Naive B cell (primary cell): Measurements from ENCODE around the gene PDE8A. TPM values are rescaled to one million over a fixed set of nuclear protein-coding genes. Genes with fewer than 3 reads are reported as not detected.
"Not testable (repeated sequence)": the region's sequence is repeated elsewhere in the genome, so short reads cannot be mapped to it uniquely, and the experiment has no call there.

Source experiments
- ATAC-seq, 2 donors: fragments of 150-1000 bp; cut with Tn5 transposase; 2 replicates each; pipeline ENCODE4 v1.10.0; 2021; ENCODE audit warnings: low read depth in 2 of 2, mild to moderate bottlenecking in 2 of 2, moderate library complexity in 2 of 2
- DNase-seq: peaks from one replicate; pipeline ENCODE4 v3.0.0; 2022
- H3K27ac Mint-ChIP-seq, 6 donors: one replicate each; pipeline ENCODE4 v1.8.0; 2020 to 2022; ENCODE audit warnings: mild to moderate bottlenecking in 6 of 6, mixed read lengths in 6 of 6, moderate library complexity in 5 of 6, inconsistent platforms in 2 of 6
- H3K27me3 Mint-ChIP-seq, 3 donors: one replicate each; pipeline ENCODE4 v1.8.0; 2021 to 2022; ENCODE audit warnings: mixed read lengths in 3 of 3, mild to moderate bottlenecking in 1 of 3
- H3K36me3 Mint-ChIP-seq, 2 donors: one replicate each; pipeline ENCODE4 v1.8.0; 2020 to 2022; ENCODE audit warnings: mixed read lengths in 2 of 2, inconsistent platforms in 1 of 2, mild to moderate bottlenecking in 1 of 2
- H3K4me1 Mint-ChIP-seq, 3 donors: one replicate each; pipeline ENCODE4 v1.8.0; 2020 to 2022; ENCODE audit warnings: mixed read lengths in 3 of 3, inconsistent platforms in 1 of 3, mild to moderate bottlenecking in 1 of 3, moderate library complexity in 1 of 3
- H3K4me3 Mint-ChIP-seq, 8 donors: one replicate each; pipeline ENCODE4 v1.8.0; 2020 to 2022; ENCODE audit warnings: mild to moderate bottlenecking in 8 of 8, mixed read lengths in 8 of 8, moderate library complexity in 8 of 8, inconsistent platforms in 2 of 8
- H3K9me3 Mint-ChIP-seq, 7 donors: one replicate each; pipeline ENCODE4 v1.8.0; 2020 to 2022; ENCODE audit warnings: mixed read lengths in 7 of 7, mild to moderate bottlenecking in 5 of 7, inconsistent platforms in 2 of 7, moderate library complexity in 1 of 7
- polyA plus RNA-seq, 6 donors: library from polyadenylated mRNA; unstranded; fragments of 300-500 nt; fragmentation: Illumina TruSeq; gene quantifications; one replicate each; pipeline ENCODE4 v1.2.3, GENCODE V29; 2021; ENCODE audit warnings: low read depth in 6 of 6

The PDE8A gene
- polyA plus RNA-seq, 6 donors from 2014 or later, result 3.1 to 6.5 (median 4.0) TPM

- H3K36me3 Mint-ChIP-seq, result no peaks in the 10 kb centered on the region
- peaks cover 5 to 27% (median 9%) of the 10 kb centered on the region in 7 donors for H3K9me3 Mint-ChIP-seq
- H3K27me3 Mint-ChIP-seq, result peaks cover 19 to 33% (median 23%) of the 10 kb centered on the region in 3 donors
- no peaks in the 10 kb centered on the region for H3K4me1 Mint-ChIP-seq
- no peak for DNase-seq
- ATAC-seq, result no peak
- no peak overlapping the region for H3K4me3 Mint-ChIP-seq
- H3K27ac Mint-ChIP-seq, result no peak overlapping the region
These were observed 175.7 kb downstream of the PDE8A start for GRCh38 chr15:85157344-85157743.

GRCh38 chr15:85162237-85162636 lies 180.6 kb downstream of the PDE8A start:
- H3K4me3 Mint-ChIP-seq, result peak overlapping the region in 1 of 8 donors; percentile 69
- peaks cover 5 to 47% (median 16%) of the 10 kb centered on the region in 7 donors for H3K9me3 Mint-ChIP-seq
- no peak overlapping the region for H3K27ac Mint-ChIP-seq
- H3K4me1 Mint-ChIP-seq, result no peaks in the 10 kb centered on the region
- DNase-seq (no peak), ATAC-seq (no peak)
- H3K27me3 Mint-ChIP-seq, result peaks cover 9 to 23% (median 12%) of the 10 kb centered on the region in 3 donors
- peaks cover 9 to 10% of the 10 kb centered on the region in 2 donors for H3K36me3 Mint-ChIP-seq

GRCh38 chr15:85164841-85165466 lies 183.3 kb downstream of the PDE8A start:
- peaks cover 0 to 10% (median 10%) of the 10 kb centered on the region in 3 donors for H3K4me1 Mint-ChIP-seq
- no peak for DNase-seq
- peaks cover 9 to 10% of the 10 kb centered on the region in 2 donors for H3K36me3 Mint-ChIP-seq
- peaks cover 5 to 47% (median 18%) of the 10 kb centered on the region in 7 donors for H3K9me3 Mint-ChIP-seq
- no peak overlapping the region for H3K4me3 Mint-ChIP-seq
- no peak overlapping the region for H3K27ac Mint-ChIP-seq
- no peak for ATAC-seq
- H3K27me3 Mint-ChIP-seq, result peaks cover 7 to 29% (median 20%) of the 10 kb centered on the region in 3 donors

DNA sequence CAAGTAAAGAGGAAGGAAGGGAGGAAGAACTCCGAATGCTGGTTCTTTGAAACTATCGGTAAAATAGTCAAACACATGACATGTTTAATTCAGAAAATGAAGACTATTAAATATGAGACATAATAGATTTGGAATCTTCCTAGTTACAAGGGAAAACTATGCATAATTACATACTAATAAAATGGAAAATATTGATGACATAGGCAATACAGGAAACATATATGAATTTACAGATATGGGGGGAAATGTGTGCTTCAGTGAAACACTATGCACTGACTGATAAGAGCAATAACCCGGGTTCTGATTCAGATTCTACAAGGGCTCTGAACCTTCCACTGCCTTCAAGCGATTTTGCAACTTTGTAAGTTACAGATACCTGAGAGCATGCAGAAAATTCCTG lies 185.9 kb downstream of the PDE8A start:
- H3K27me3 Mint-ChIP-seq, result peaks cover 33 to 48% (median 34%) of the 10 kb centered on the region in 3 donors
- ATAC-seq (no peak), DNase-seq (no peak)
- peaks cover 16 to 30% of the 10 kb centered on the region in 2 donors for H3K36me3 Mint-ChIP-seq
- H3K4me1 Mint-ChIP-seq, result peaks cover 0 to 10% (median 10%) of the 10 kb centered on the region in 3 donors
- peak overlapping the region in 1 of 8 donors; percentile 21 for H3K4me3 Mint-ChIP-seq
- peaks cover 14 to 46% (median 31%) of the 10 kb centered on the region in 7 donors for H3K9me3 Mint-ChIP-seq
- no peak overlapping the region for H3K27ac Mint-ChIP-seq

GRCh38 chr15:85168642-85169173 lies 187.1 kb downstream of the PDE8A start:
- peaks cover 0 to 10% (median 10%) of the 10 kb centered on the region in 3 donors for H3K4me1 Mint-ChIP-seq
- peak overlapping the region in 7 of 8 donors; percentile 22 to 71 (median 47) for H3K4me3 Mint-ChIP-seq

DNA sequence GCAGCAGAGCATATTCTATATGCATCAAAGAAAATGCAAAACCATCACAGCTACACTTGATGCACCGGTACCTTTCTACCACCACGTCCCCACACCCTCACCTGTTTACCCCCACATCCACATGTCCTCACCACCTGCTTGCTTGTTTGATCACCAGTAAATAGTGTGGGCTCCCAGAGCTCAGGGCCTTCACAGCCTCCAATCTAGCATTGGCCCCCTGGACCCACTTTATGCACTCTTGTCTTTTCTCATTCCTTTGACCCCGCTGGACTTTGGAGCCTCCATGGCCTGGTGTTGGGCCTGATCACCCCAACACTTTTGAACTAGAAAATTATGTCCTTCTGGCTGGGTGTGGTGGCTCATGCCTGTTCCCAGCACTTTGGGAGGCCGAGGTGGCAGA lies 190.1 kb downstream of the PDE8A start:
- Mint-ChIP-seq H3K4me1 (peaks cover 0 to 10% (median 10%) of the 10 kb centered on the region in 3 donors), H3K4me3 (peak overlapping the region in 1 of 8 donors; percentile 71), H3K27ac (no peak overlapping the region), H3K36me3 (peaks cover 6 to 25% of the 10 kb centered on the region in 2 donors), H3K9me3 (peaks cover 13 to 33% (median 27%) of the 10 kb centered on the region in 7 donors), H3K27me3 (peaks cover 29 to 75% (median 52%) of the 10 kb centered on the region in 3 donors)
- no peak for ATAC-seq
- no peak for DNase-seq

More at GRCh38 chr15:85168642-85169173, 187.1 kb downstream of the PDE8A start:
- Mint-ChIP-seq H3K27ac (no peak overlapping the region), H3K27me3 (peaks cover 34 to 53% (median 37%) of the 10 kb centered on the region in 3 donors), H3K36me3 (peaks cover 16 to 35% of the 10 kb centered on the region in 2 donors), H3K9me3 (peaks cover 14 to 42% (median 37%) of the 10 kb centered on the region in 7 donors)
- peak; percentile 14 for DNase-seq
- ATAC-seq, result peak; percentile 82 to 84

DNA sequence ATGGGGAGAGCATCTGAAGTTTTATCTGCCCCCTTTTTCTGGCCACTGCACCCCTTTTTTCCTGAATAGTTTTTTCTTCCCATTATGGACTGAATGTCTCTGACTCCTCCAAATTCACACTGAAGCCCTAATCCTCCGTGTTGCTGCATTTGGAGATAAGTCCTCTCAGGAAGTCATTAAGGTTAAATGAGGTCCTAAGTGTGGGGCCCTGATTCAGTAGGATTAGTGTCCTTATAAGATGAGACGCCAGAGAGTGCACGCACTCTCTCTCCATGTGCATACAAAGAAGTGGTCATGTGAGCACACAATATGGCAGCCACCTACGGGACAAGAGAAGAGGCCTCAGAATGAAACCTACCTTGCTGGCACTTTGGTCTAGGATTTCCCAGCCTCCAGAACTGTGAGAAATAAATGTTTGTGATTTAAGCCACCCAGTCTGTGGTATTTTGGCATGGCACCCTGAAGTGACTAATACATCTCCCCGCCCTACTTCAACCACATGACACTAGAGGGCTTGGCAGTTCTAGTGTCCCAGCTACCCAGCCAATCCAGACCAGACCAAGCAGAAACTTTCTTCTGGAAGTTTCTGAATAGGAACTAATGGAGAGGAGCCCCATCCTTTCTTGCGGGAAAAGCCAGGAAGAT lies 191.3 kb downstream of the PDE8A start:
- ATAC-seq, result no peak
- H3K36me3 Mint-ChIP-seq, result peaks cover 6 to 25% of the 10 kb centered on the region in 2 donors
- DNase-seq, result no peak
- H3K27me3 Mint-ChIP-seq, result peaks cover 28 to 69% (median 52%) of the 10 kb centered on the region in 3 donors
- no peak overlapping the region for H3K27ac Mint-ChIP-seq
- peaks cover 0 to 10% (median 9%) of the 10 kb centered on the region in 3 donors for H3K4me1 Mint-ChIP-seq
- H3K4me3 Mint-ChIP-seq, result peak overlapping the region in 1 of 8 donors; percentile 47
- peaks cover 13 to 33% (median 26%) of the 10 kb centered on the region in 7 donors for H3K9me3 Mint-ChIP-seq

DNA sequence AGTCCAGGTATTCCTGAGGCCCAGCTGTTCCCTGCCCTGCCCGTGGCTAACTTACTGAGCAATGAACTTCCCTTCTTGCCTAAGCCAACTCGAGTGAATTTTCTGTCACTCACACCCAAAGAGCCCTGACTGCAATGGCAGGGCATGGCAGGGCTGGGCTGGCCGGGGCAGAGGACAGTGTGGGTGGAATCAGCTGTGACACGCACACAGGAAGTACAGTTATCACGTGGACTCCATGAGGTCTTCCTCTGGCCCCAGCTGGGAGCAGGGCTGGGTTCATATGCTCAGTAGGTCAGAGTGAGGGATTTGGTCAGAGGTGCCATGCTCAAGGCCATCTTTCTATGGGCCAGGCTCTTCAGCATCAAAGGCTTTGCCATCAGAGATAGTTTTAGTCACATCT lies 192.0 kb downstream of the PDE8A start:
- H3K4me1 Mint-ChIP-seq, ATAC-seq, DNase-seq, H3K27ac Mint-ChIP-seq, H3K4me3 Mint-ChIP-seq: not testable (repeated sequence)
- Mint-ChIP-seq H3K36me3 (peaks cover 6 to 25% of the 10 kb centered on the region in 2 donors), H3K9me3 (peaks cover 13 to 33% (median 26%) of the 10 kb centered on the region in 7 donors), H3K27me3 (peaks cover 28 to 62% (median 52%) of the 10 kb centered on the region in 3 donors)

- DNase-seq (no peak), ATAC-seq (no peak)
- Mint-ChIP-seq H3K4me1 (no peaks in the 10 kb centered on the region), H3K27me3 (peaks cover 21 to 54% (median 52%) of the 10 kb centered on the region in 3 donors), H3K4me3 (peak overlapping the region in 1 of 8 donors; percentile 69), H3K9me3 (peaks cover 13 to 33% (median 26%) of the 10 kb centered on the region in 7 donors), H3K27ac (no peak overlapping the region), H3K36me3 (peaks cover 6 to 25% of the 10 kb centered on the region in 2 donors)
These were observed 192.9 kb downstream of the PDE8A start for GRCh38 chr15:85174521-85174920.

DNA sequence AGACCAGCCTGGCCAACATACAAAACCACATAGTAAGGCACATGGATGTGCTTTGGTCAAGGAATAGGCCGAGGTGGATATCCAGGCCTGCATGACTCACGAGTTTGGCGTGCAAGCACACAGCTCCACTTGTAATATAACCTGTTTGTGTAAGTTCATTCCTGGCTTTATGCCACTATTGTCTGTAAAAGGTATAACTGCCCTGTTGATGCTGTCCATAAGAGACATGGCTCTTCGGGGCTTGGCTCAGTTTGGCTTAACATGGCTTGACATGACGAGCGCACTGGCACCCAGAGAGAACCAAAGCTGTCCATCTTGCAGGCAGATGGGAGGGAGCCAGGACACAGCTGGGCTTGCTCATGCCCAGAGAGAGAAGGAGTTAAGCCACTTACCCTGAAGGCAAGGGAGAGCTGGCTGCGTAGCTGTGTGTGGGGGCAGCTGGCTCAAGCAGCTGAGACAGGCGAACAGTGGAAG lies 195.4 kb downstream of the PDE8A start:
- H3K36me3 Mint-ChIP-seq, H3K27ac Mint-ChIP-seq, DNase-seq, ATAC-seq, H3K4me1 Mint-ChIP-seq, H3K4me3 Mint-ChIP-seq: not testable (repeated sequence)
- Mint-ChIP-seq H3K27me3 (peaks cover 4 to 45% (median 41%) of the 10 kb centered on the region in 3 donors), H3K9me3 (peaks cover 3 to 14% (median 9%) of the 10 kb centered on the region in 7 donors)

DNA sequence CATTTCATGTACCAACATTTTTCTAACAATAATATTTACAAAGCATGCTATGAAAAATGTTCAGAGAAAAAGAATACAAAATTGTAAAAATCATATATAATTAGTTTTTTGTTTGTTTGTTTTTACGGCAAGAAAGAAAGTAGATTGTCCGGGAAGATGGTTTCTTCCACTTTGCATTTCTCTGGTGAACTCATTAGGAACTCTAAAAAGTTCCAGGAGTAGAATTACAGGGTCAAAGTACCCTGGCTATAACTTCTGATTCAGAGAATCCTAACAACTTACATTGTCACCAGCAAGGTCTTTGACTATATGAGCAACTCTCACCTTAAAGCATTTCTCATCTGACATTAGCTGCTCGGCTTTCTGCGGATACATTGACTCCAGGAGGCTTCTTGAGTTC lies 196.7 kb downstream of the PDE8A start:
- H3K27me3 Mint-ChIP-seq, result peaks cover 4 to 36% (median 35%) of the 10 kb centered on the region in 3 donors
- H3K9me3 Mint-ChIP-seq, result peaks cover 0 to 5% (median 0%) of the 10 kb centered on the region in 7 donors
- no peaks in the 10 kb centered on the region for H3K4me1 Mint-ChIP-seq
- H3K27ac Mint-ChIP-seq, result no peak overlapping the region
- DNase-seq, result no peak
- ATAC-seq, result no peak
- no peak overlapping the region for H3K4me3 Mint-ChIP-seq
- no peaks in the 10 kb centered on the region for H3K36me3 Mint-ChIP-seq

DNA sequence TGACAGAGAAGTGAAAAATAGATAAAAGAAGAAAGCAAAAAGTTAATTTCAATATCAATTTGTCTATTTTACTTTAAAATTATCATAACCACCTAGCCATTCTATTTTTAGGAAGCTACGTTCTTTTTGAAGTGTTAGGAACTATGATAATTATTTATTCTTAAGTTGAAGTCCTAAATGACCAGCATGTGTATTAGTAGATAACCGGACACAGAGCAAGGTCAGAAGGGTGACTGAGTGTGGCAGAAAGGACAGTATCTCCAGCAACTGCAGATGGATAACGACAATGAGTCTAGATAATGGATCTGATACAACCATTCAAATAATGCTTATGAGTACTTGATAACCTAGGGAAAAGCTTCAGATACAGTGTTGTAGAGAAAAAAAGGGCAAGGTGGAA lies 198.0 kb downstream of the PDE8A start:
- no peaks in the 10 kb centered on the region for H3K36me3 Mint-ChIP-seq
- DNase-seq, result no peak
- H3K4me3 Mint-ChIP-seq, result no peak overlapping the region
- H3K27ac Mint-ChIP-seq, result no peak overlapping the region
- H3K27me3 Mint-ChIP-seq, result peaks cover 4 to 28% (median 27%) of the 10 kb centered on the region in 3 donors
- H3K9me3 Mint-ChIP-seq, result no peaks in the 10 kb centered on the region
- H3K4me1 Mint-ChIP-seq, result no peaks in the 10 kb centered on the region
- ATAC-seq, result no peak

DNA sequence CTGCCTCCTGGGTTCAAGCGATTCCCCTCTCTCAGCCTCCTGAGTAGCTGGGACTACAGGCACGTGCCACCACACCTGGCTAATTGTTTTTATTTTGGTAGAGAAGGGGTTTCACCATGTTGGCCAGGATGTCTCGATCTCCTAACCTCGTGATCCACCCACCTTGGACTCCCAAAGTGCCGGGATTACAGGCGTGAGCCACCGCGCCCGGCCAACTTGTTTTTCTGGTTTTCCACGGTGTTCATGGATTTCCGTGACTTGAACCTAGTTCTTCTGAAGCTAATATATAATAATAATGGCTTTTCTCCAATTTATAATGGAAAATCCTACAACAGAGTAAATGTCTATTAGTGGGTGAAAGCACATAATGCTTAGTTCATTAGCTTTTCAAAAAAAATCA lies 203.7 kb downstream of the PDE8A start:
- ATAC-seq, DNase-seq, H3K27ac Mint-ChIP-seq, H3K4me1 Mint-ChIP-seq, H3K9me3 Mint-ChIP-seq, H3K36me3 Mint-ChIP-seq, H3K4me3 Mint-ChIP-seq: not testable (repeated sequence)
- H3K27me3 Mint-ChIP-seq, result peaks cover 0 to 13% (median 11%) of the 10 kb centered on the region in 3 donors
